GM12875 (cell line): ENCODE results near the gene NCS1.

Experiments used
- H3K4me3 ChIP-seq: one replicate; pipeline ENCODE4 v1.5.1; 2011; ENCODE audit warnings: low read depth, low read length, control low read depth
- TF ChIP-seq, protein P1 (sequence below): IDR thresholded peaks from 2 replicates; pipeline ENCODE4 v1.5.1; 2011; ENCODE audit warnings: low read depth, mild to moderate bottlenecking, control low read depth, inconsistent platforms, low read length, moderate library complexity, borderline replicate concordance; ENCODE audit not compliant: insufficient read depth

NCS1 gene

GRCh38 chr9:130129432-130130061 lies 42.7 kb upstream of the NCS1 start:
- no peak overlapping the region for H3K4me3 ChIP-seq
- TF ChIP-seq, protein P1, sequence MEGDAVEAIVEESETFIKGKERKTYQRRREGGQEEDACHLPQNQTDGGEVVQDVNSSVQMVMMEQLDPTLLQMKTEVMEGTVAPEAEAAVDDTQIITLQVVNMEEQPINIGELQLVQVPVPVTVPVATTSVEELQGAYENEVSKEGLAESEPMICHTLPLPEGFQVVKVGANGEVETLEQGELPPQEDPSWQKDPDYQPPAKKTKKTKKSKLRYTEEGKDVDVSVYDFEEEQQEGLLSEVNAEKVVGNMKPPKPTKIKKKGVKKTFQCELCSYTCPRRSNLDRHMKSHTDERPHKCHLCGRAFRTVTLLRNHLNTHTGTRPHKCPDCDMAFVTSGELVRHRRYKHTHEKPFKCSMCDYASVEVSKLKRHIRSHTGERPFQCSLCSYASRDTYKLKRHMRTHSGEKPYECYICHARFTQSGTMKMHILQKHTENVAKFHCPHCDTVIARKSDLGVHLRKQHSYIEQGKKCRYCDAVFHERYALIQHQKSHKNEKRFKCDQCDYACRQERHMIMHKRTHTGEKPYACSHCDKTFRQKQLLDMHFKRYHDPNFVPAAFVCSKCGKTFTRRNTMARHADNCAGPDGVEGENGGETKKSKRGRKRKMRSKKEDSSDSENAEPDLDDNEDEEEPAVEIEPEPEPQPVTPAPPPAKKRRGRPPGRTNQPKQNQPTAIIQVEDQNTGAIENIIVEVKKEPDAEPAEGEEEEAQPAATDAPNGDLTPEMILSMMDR: no peak

DNA sequence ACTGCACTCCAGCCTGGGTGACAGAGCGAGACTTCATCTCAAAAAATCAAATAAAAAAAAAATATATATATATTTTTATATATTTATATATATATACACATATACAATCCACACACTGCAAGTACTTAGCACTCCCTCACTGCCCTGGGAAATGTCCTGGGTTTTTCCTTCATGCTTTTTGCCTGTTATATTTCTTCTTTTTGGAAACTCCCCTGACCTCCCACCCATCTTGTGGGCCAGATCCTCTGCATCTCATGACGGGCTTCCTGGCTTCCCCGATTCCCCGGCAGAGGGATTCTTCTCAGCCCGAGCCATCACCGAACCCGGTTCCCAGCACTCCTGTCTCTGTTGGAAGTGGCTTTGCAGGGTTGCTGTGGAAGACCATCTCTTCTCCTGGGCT lies 39.5 kb upstream of the NCS1 start:
- H3K4me3 ChIP-seq: no peak overlapping the region
- TF ChIP-seq, protein P1: no peak

- no peak overlapping the region for H3K4me3 ChIP-seq
- TF ChIP-seq, protein P1: no peak
Observed at GRCh38 chr9:130137081-130137640, 35.0 kb upstream of the NCS1 start.

DNA sequence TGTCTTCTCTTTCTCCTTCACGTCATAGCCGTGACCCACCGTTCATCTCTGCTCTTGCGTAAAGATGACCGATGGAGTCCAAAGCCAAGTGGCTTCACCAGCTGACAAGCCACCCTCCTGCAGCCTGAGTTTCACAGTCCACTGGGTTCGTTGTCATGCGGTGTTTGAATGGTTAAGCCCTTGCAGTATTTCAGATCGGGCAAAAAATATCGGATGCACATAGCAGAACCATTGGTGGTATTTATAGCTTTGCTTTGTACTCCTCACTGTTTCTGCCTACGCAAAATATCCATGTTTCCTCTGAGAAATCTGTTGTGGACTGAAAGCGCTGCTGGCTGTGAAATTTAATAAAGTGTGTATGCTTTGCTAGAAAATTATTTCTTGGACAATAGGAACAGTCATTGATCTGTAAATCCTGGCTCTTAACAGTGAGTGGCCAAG lies 34.5 kb upstream of the NCS1 start:
- H3K4me3 ChIP-seq: no peak overlapping the region
- TF ChIP-seq, protein P1: no peak

DNA sequence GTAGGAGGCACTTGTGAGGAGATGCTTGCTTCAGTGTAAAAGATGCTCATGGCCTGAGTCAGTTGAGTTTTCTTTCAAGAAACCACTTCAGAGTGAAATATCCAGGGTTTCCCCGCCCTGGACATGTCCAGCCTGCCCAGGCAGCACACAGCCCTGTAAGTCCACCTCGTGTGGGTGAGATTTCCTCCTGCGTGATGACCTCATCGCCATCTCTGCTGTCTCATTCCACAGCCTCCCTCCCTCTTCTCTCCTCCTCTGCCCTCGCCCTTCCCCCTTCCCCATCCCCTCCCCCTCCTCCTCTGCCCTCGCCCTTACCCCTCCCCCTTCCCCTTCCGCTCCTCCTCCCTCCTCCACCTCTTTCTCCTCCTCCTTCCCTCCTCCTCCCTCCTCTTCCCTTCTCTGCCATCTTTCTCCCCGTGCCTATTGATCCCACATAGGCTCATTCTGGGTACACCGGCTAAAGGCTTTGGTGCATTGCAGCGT lies 34.0 kb upstream of the NCS1 start:
- no peak overlapping the region for H3K4me3 ChIP-seq

GRCh38 chr9:130138791-130139190 lies 33.4 kb upstream of the NCS1 start:
- no peak overlapping the region for H3K4me3 ChIP-seq
- TF ChIP-seq, protein P1: no peak

More for the DNA sequence above, 34.0 kb upstream of the NCS1 start:
- TF ChIP-seq, protein P1: no peak

DNA sequence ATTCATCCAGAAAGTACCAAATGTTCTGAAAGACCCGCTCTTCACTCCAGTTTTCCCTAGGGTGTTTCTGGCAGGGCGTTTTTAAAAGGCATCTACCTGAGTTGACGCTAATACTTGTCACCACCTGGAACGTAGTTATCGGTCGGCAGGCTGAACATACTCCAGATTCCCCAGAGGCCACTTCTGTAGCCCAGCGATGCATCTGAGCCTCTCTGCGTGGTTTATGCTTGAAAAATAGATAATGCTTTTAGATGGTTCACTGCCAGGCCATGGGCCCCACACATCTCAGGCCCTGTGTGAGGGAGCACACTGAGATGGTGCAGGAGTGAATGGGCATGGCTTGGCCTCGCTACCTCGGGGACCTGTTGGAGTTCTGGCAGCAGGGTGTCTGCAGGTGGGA lies 33.0 kb upstream of the NCS1 start:
- TF ChIP-seq, protein P1: no peak

More for the DNA sequence above, 33.0 kb upstream of the NCS1 start:
- H3K4me3 ChIP-seq: no peak overlapping the region
